ENCODE data around the gene ADCYAP1R1. TPM values are rescaled to one million over a fixed set of nuclear protein-coding genes. Genes with fewer than 3 reads are reported as not detected.

ADCYAP1R1 gene
- total RNA-seq, 1 experiment from 2014 or later: not detected

DNA sequence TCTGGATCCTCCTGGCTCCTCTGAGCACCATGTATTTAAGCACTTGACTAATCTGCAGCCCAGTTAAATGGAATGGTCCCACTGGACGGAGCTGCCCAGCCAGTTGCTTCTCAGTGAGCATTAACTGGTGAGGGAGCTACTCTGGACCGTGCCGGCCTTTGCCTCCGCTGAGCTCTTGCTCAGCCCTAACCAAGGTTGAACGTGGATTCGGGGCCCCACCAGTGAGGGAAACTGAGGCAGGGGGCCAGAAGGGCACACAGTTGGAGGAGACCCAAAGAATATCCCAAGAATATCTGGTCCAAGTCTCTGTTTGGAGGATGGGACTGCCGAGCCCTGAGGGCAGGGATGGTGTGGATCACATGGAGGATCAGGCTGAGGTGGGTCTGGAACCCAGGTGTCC is 13.7 kb downstream of the ADCYAP1R1 start:
- no peak for DNase-seq (ENCODE audit: unreplicated experiment)
- no peaks in the 10 kb centered on the region for H3K9me3 Mint-ChIP-seq (ENCODE audit: unreplicated experiment)
- H3K36me3 Mint-ChIP-seq (ENCODE audit: insufficient read depth, unreplicated experiment): no peaks in the 10 kb centered on the region
- no peak overlapping the region for H3K27ac Mint-ChIP-seq (ENCODE audit: low read depth, unreplicated experiment)
- TF ChIP-seq, protein P1, sequence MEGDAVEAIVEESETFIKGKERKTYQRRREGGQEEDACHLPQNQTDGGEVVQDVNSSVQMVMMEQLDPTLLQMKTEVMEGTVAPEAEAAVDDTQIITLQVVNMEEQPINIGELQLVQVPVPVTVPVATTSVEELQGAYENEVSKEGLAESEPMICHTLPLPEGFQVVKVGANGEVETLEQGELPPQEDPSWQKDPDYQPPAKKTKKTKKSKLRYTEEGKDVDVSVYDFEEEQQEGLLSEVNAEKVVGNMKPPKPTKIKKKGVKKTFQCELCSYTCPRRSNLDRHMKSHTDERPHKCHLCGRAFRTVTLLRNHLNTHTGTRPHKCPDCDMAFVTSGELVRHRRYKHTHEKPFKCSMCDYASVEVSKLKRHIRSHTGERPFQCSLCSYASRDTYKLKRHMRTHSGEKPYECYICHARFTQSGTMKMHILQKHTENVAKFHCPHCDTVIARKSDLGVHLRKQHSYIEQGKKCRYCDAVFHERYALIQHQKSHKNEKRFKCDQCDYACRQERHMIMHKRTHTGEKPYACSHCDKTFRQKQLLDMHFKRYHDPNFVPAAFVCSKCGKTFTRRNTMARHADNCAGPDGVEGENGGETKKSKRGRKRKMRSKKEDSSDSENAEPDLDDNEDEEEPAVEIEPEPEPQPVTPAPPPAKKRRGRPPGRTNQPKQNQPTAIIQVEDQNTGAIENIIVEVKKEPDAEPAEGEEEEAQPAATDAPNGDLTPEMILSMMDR (IDR thresholded peaks at IDR 0.05; ENCODE audit: unreplicated experiment): no peak
- no TSS peak for BruUV-seq (replicated peaks)
- ChIA-PET POLR2A (no interaction called here), CTCF (interaction anchor here (1.0 to 1.4 kb wide), 2 partner anchors 57 to 82 kb away, joined by 3 to 4 read pairs; no protein-coding TSS in a partner anchor)
- peaks cover 16% of the 10 kb centered on the region for H3K27me3 Mint-ChIP-seq (ENCODE audit: insufficient read depth, unreplicated experiment)
- intact Hi-C loops (cut with micrococcal nuclease): no loop called here
- H3K4me1 Mint-ChIP-seq (ENCODE audit: insufficient read depth, unreplicated experiment): no peaks in the 10 kb centered on the region
- H3K4me3 Mint-ChIP-seq (ENCODE audit: unreplicated experiment): no peak overlapping the region

DNA sequence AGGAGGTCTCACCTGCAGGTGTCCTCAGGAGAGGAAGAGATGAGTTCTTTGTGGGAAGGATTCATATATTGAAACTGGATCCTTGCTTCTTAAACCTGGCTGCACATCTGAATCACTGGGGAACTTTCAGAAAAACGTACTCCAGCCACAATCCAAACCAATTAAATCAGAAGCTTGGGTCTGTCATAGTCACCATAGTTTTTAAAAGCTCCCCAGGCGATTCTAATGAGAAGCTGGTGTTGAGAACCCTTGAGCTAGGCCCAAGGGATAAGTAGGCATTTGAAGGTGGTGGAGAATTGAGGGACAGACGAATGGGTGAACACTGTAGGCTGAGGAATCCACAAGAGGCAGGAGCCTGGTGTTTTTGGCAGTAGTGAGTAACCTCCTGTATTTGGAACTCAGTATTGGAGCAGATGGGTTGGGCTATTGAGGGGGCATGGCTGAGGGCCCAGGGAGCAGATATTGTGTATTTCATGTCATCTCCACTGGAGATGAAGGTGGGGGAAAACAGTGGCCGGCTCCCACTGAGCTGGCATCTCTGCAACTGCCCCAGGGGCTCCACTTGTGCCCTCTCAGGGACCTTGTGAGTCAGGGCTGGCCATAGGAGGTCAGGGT is 14.5 kb downstream of the ADCYAP1R1 start:
- no peaks in the 10 kb centered on the region for H3K4me1 Mint-ChIP-seq (ENCODE audit: insufficient read depth, unreplicated experiment)
- no peak overlapping the region for H3K4me3 Mint-ChIP-seq (ENCODE audit: unreplicated experiment)
- no peak overlapping the region for H3K27ac Mint-ChIP-seq (ENCODE audit: low read depth, unreplicated experiment)
- no peak for DNase-seq (ENCODE audit: unreplicated experiment)
- peaks cover 18% of the 10 kb centered on the region for H3K27me3 Mint-ChIP-seq (ENCODE audit: insufficient read depth, unreplicated experiment)
- BruUV-seq (replicated peaks): no TSS peak
- H3K9me3 Mint-ChIP-seq (ENCODE audit: unreplicated experiment): no peaks in the 10 kb centered on the region
- ChIA-PET POLR2A (no interaction called here), CTCF (interaction anchor here (0.5 to 1.1 kb wide), 3 partner anchors 56 to 1382 kb away, joined by 3 read pairs; no protein-coding TSS in a partner anchor)
- no peaks in the 10 kb centered on the region for H3K36me3 Mint-ChIP-seq (ENCODE audit: insufficient read depth, unreplicated experiment)
- TF ChIP-seq, protein P1 (IDR thresholded peaks at IDR 0.05; ENCODE audit: unreplicated experiment): no peak
- intact Hi-C loops (cut with micrococcal nuclease): no loop called here

DNA sequence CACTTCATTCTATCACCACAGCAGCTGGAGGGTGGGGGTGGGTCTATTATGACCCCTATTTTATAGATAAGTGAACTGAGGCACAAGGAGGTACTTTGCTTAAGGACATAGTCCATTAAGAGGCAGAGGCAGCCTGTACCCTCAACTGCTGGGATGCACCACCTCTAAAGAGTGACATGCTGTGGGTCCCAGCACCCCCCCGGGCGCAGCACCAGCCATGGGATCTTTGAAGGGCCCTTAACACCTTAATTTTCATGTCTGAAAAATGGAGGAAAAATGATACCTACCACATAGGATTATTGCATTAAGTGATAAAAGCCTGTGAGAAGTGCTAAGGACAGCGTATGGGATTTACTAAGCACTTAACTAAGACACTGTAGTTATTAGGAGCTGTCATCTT is 15.4 kb downstream of the ADCYAP1R1 start:
- CTCF ChIA-PET: interaction anchor here (1.1 to 1.4 kb wide), 2 partner anchors 55 to 84 kb away, joined by 3 to 4 read pairs; no protein-coding TSS in a partner anchor
- H3K36me3 Mint-ChIP-seq (ENCODE audit: insufficient read depth, unreplicated experiment): no peaks in the 10 kb centered on the region
- no TSS peak for BruUV-seq (replicated peaks)
- no peaks in the 10 kb centered on the region for H3K9me3 Mint-ChIP-seq (ENCODE audit: unreplicated experiment)
- H3K4me3 Mint-ChIP-seq (ENCODE audit: unreplicated experiment): no peak overlapping the region
- TF ChIP-seq, protein P1 (IDR thresholded peaks at IDR 0.05; ENCODE audit: unreplicated experiment): no peak
- peaks cover 27% of the 10 kb centered on the region for H3K27me3 Mint-ChIP-seq (ENCODE audit: insufficient read depth, unreplicated experiment)
- no peaks in the 10 kb centered on the region for H3K4me1 Mint-ChIP-seq (ENCODE audit: insufficient read depth, unreplicated experiment)
- no peak overlapping the region for H3K27ac Mint-ChIP-seq (ENCODE audit: low read depth, unreplicated experiment)
- POLR2A ChIA-PET: no interaction called here
- intact Hi-C loops (cut with micrococcal nuclease): no loop called here
- DNase-seq (ENCODE audit: unreplicated experiment): no peak

DNA sequence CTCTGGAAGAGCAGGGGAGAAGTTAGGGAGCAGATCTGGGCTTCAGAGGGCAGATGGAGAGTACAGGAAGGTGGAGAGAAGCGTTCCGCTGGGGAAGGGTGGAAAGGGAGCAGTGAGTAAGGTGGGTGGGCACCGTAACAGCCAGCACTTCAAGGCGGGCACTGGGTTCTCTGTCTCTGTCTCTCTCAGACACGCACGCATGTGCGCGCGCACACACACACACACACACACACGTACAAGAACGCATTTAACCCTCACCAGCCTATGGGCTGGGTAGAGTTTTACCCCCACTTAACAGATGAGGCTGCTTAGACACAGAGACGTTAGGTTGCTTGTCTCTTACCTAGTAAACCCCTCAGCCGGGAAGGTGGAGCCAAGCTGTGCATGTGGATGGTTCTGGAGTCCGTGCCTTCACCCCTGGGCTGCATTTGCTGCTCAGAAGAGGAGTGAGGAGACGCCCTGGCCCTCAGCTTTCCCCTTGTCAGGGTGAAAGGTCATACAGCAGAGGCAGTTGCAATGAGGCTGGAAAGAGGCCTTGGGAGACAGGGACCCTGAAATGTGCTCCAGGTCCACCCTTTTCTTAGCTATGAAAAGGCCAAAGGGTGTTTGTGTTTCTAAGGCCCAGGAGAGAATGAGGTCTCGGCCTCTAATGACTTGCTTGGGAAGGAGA is 16.0 kb downstream of the ADCYAP1R1 start:
- DNase-seq (ENCODE audit: unreplicated experiment): no peak
- Mint-ChIP-seq H3K4me1 (ENCODE audit: insufficient read depth, unreplicated experiment) (no peaks in the 10 kb centered on the region), H3K9me3 (ENCODE audit: unreplicated experiment) (no peaks in the 10 kb centered on the region), H3K27ac (ENCODE audit: low read depth, unreplicated experiment) (no peak overlapping the region), H3K4me3 (ENCODE audit: unreplicated experiment) (no peak overlapping the region), H3K27me3 (ENCODE audit: insufficient read depth, unreplicated experiment) (peaks cover 34% of the 10 kb centered on the region), H3K36me3 (ENCODE audit: insufficient read depth, unreplicated experiment) (no peaks in the 10 kb centered on the region)
- CTCF ChIA-PET: interaction anchor here (1.4 kb wide), 1 partner anchor 54 kb away, joined by 4 read pairs; no protein-coding TSS in a partner anchor
- BruUV-seq (replicated peaks): no TSS peak
- TF ChIP-seq, protein P1 (IDR thresholded peaks at IDR 0.05; ENCODE audit: unreplicated experiment): no peak
- POLR2A ChIA-PET: no interaction called here
- intact Hi-C loops (cut with micrococcal nuclease): no loop called here
